ENCODE measurements around the gene CST3.

DNA sequence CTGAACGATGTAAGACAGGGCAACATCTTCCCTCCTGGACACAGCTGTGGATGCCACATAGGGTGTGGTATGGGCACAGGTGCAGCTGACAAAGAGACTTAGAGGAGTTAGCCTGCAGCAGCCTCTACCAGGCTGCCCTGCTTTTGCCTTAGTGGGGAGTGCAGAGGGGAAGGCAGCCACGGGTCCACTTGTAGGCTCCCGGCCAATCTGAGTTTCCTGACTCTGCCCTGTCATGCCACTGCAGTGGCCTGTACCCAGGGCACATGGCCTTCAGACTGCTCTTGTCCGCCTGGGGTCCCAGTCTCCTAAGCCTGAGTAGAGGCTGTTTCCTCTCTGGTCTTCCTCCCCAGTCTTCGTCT, 52.3 kb downstream of the CST3 start:
- TF ChIP-seq POLR2AphosphoS5 (IDR thresholded peaks at IDR 0.05): no peak
- TF ChIP-seq, protein P1, sequence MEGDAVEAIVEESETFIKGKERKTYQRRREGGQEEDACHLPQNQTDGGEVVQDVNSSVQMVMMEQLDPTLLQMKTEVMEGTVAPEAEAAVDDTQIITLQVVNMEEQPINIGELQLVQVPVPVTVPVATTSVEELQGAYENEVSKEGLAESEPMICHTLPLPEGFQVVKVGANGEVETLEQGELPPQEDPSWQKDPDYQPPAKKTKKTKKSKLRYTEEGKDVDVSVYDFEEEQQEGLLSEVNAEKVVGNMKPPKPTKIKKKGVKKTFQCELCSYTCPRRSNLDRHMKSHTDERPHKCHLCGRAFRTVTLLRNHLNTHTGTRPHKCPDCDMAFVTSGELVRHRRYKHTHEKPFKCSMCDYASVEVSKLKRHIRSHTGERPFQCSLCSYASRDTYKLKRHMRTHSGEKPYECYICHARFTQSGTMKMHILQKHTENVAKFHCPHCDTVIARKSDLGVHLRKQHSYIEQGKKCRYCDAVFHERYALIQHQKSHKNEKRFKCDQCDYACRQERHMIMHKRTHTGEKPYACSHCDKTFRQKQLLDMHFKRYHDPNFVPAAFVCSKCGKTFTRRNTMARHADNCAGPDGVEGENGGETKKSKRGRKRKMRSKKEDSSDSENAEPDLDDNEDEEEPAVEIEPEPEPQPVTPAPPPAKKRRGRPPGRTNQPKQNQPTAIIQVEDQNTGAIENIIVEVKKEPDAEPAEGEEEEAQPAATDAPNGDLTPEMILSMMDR (IDR thresholded peaks at IDR 0.05): no peak
